ENCODE results near the gene MYO16.

- TF ChIP-seq CTCF (conservative IDR thresholded peaks at IDR 0.05 in 1 of 2, IDR thresholded peaks at IDR 0.05 in 1 of 2; ENCODE audit: low read depth in 1 of 2, low read length in 2 of 2) (no peak), EZH2 (IDR thresholded peaks at IDR 0.05; ENCODE audit: low read length, missing control alignments) (no peak)
These were observed 378.5 kb downstream of the MYO16 start for GRCh38 chr13:109007946-109008345.
